ENCODE results near the gene SPACDR.

The SPACDR gene

GRCh38 chr7:100407285-100408180 lies 56.5 kb downstream of the SPACDR start:
- no peak for FAIRE-seq

- FAIRE-seq = no peak
Observed at GRCh38 chr7:100406767-100407166, 57.3 kb downstream of the SPACDR start.

Measured in islet of Langerhans (tissue), 1 donor.